Gastrocnemius medialis (tissue), 4 donors: ENCODE results near the gene RREB1. TPM values are rescaled to one million over a fixed set of nuclear protein-coding genes. Genes with fewer than 3 reads are reported as not detected.

ENCODE experiments used
- ATAC-seq, 2 donors: fragments of 150-250 bp; one replicate each; pipeline ENCODE4 v1.9.1; 2016
- DNase-seq, 2 donors: peaks; one replicate each; pipeline ENCODE4 v3.0.0-alpha.2; 2019
- H3K27ac ChIP-seq, 4 donors: fragments of 200-600 bp; sonication (generic); 1 replicate in 1 of 4; 2 replicates in 3 of 4; pipeline ENCODE4 v1.5.1; 2016 to 2018; ENCODE audit warnings: mild to moderate bottlenecking in 2 of 4, moderate library complexity in 1 of 4
- H3K27me3 ChIP-seq, 3 donors: fragments of 200-600 bp; sonication (generic) in 2 of 3; 1 replicate in 1 of 3; 2 replicates in 2 of 3; pipeline versions ENCODE4 v1.5.1 to v1.6.0; 2016 to 2019; ENCODE audit warnings: mild to moderate bottlenecking in 1 of 3, moderate library complexity in 1 of 3
- H3K36me3 ChIP-seq, 2 donors: fragments of 200-600 bp; sonication (generic) in 1 of 2; one replicate each; pipeline ENCODE4 v1.5.1; 2017 to 2018
- H3K4me1 ChIP-seq, 2 donors: fragments of 200-600 bp; sonication (generic) in 1 of 2; one replicate each; pipeline ENCODE4 v1.5.1; 2016 to 2017; ENCODE audit warnings: mild to moderate bottlenecking in 2 of 2
- H3K4me3 ChIP-seq, 4 donors: fragments of 200-600 bp; sonication (generic) in 3 of 4; 1 replicate in 1 of 4; 2 replicates in 3 of 4; pipeline ENCODE4 v1.5.1; 2016 to 2019; ENCODE audit warnings: mild to moderate bottlenecking in 2 of 4
- H3K9me3 ChIP-seq, 3 donors: fragments of 200-600 bp; sonication (generic) in 2 of 3; 1 replicate in 1 of 3; 2 replicates in 2 of 3; pipeline ENCODE4 v1.5.1; 2016 to 2019
- CTCF ChIP-seq, 5 experiments: fragments of 450-650 bp in 3 of 5; fragments of 200-600 bp in 2 of 5; sonication (generic) in 2 of 5; IDR thresholded peaks in 4 of 5; conservative IDR thresholded peaks in 1 of 5; 1 replicate in 4 of 5; 2 replicates in 1 of 5; pipeline ENCODE4 v1.5.1; 2016 to 2019; ENCODE audit warnings: antibody characterized with exemption in 5 of 5, mild to moderate bottlenecking in 3 of 5, moderate library complexity in 3 of 5
- POLR2A ChIP-seq, 2 donors: fragments of 450-650 bp; IDR thresholded peaks; one replicate each; pipeline ENCODE4 v1.6.1; 2017; ENCODE audit warnings: antibody characterized with exemption in 2 of 2, mild to moderate bottlenecking in 2 of 2, moderate library complexity in 2 of 2
- in situ Hi-C, 4 donors: fragments of 200-750 bp; cut with MboI; loops; one replicate each; pipeline versions ENCODE4 v1.15.0 to v1.8.0; 2017; ENCODE audit warnings: low sequenced_read_pairs in 4 of 4
- intact Hi-C: fragments of 100-400 bp; cut with DNase I; formaldehyde crosslinking; loops from one replicate; pipeline ENCODE4 v1.15.1; 2023; ENCODE audit warnings: low total_unique reads
- total RNA-seq, 4 donors: library from RNA; depleted of rRNA; stranded (reverse); fragments of >200 nt; gene quantifications; one replicate each; pipeline versions ENCODE4 v1.1.0 to v1.2.3, GENCODE V29; 2016

RREB1 gene
- total RNA-seq, 4 donors from 2014 or later, result 18.0 to 41.3 (median 39.2) TPM

GRCh38 chr6:7215798-7216231 lies 108.1 kb downstream of the RREB1 start:
- Histone ChIP-seq H3K4me3 (no peak overlapping the region), H3K36me3 (peaks cover 0 to 22% of the 10 kb centered on the region in 2 donors), H3K27ac (peak overlapping the region; percentile 85 to 95 (median 94)), H3K27me3 (no peaks in the 10 kb centered on the region), H3K4me1 (peaks cover 83 to 84% of the 10 kb centered on the region in 2 donors), H3K9me3 (no peaks in the 10 kb centered on the region)
- TF ChIP-seq CTCF (IDR thresholded peaks at IDR 0.05 in 4 of 5, conservative IDR thresholded peaks at IDR 0.05 in 1 of 5) (no peak), POLR2A (IDR thresholded peaks at IDR 0.05) (no peak)
- intact Hi-C loops (loop anchor here (2.0 to 10.0 kb wide), 5 partner anchors 47 to 484 kb away; no protein-coding TSS in a partner anchor), in situ Hi-C loops (loop anchor here in 1 of 4 donors (25.0 kb wide), 1 partner anchor 104 kb away; the partner anchor contains the start of gene RREB1)
- no peak for ATAC-seq
- no peak for DNase-seq

GRCh38 chr6:7216941-7217621 lies 109.3 kb downstream of the RREB1 start:
- in situ Hi-C loops, result loop anchor here in 1 of 4 donors (25.0 kb wide), 1 partner anchor 105 kb away; the partner anchor contains the start of gene RREB1
- intact Hi-C loops, result loop anchor here (2.0 to 10.0 kb wide), 5 partner anchors 48 to 485 kb away; no protein-coding TSS in a partner anchor
- peak in 2 of 5 experiments; percentile 18 to 27 for TF ChIP-seq CTCF (IDR thresholded peaks at IDR 0.05 in 4 of 5, conservative IDR thresholded peaks at IDR 0.05 in 1 of 5)
- TF ChIP-seq POLR2A (IDR thresholded peaks at IDR 0.05), result peak in 1 of 2 donors; percentile 30
- H3K4me1 ChIP-seq, result peaks cover 76 to 78% of the 10 kb centered on the region in 2 donors
- DNase-seq (peak; percentile 73 to 91), ATAC-seq (peak; percentile 76 to 77)
- peak overlapping the region; percentile 85 to 95 (median 94) for H3K27ac ChIP-seq
- no peaks in the 10 kb centered on the region for H3K27me3 ChIP-seq
- no peaks in the 10 kb centered on the region for H3K9me3 ChIP-seq
- peaks cover 0 to 10% of the 10 kb centered on the region in 2 donors for H3K36me3 ChIP-seq
- peak overlapping the region in 2 of 4 donors; percentile 4 to 26 for H3K4me3 ChIP-seq

GRCh38 chr6:7218406-7218988 lies 110.7 kb downstream of the RREB1 start:
- no peaks in the 10 kb centered on the region for H3K9me3 ChIP-seq
- H3K27ac ChIP-seq, result peak overlapping the region; percentile 85 to 95 (median 94)
- no peak overlapping the region for H3K4me3 ChIP-seq
- ATAC-seq, result no peak
- TF ChIP-seq POLR2A (IDR thresholded peaks at IDR 0.05), result no peak
- TF ChIP-seq CTCF (IDR thresholded peaks at IDR 0.05 in 4 of 5, conservative IDR thresholded peaks at IDR 0.05 in 1 of 5), result peak in 1 of 5 experiments; percentile 3
- H3K4me1 ChIP-seq, result peaks cover 71 to 73% of the 10 kb centered on the region in 2 donors
- no peaks in the 10 kb centered on the region for H3K27me3 ChIP-seq
- no peak for DNase-seq
- in situ Hi-C loops, result loop anchor here in 1 of 4 donors (25.0 kb wide), 1 partner anchor 106 kb away; the partner anchor contains the start of gene RREB1
- H3K36me3 ChIP-seq, result peaks cover 0 to 7% of the 10 kb centered on the region in 2 donors
- intact Hi-C loops, result loop anchor here (2.0 to 10.0 kb wide), 4 partner anchors 112 to 486 kb away; partner anchors contain the start of gene RREB1

GRCh38 chr6:7219310-7219709 lies 111.5 kb downstream of the RREB1 start:
- in situ Hi-C loops (loop anchor here in 1 of 4 donors (25.0 kb wide), 1 partner anchor 107 kb away; the partner anchor contains the start of gene RREB1), intact Hi-C loops (loop anchor here (2.0 to 10.0 kb wide), 4 partner anchors 113 to 487 kb away; partner anchors contain the start of gene RREB1)
- peaks cover 65% of the 10 kb centered on the region in 2 donors for H3K4me1 ChIP-seq
- DNase-seq, result peak in 1 of 2 donors; percentile 65
- H3K27me3 ChIP-seq, result no peaks in the 10 kb centered on the region
- H3K4me3 ChIP-seq, result no peak overlapping the region
- peak overlapping the region; percentile 85 to 95 (median 94) for H3K27ac ChIP-seq
- TF ChIP-seq CTCF (IDR thresholded peaks at IDR 0.05 in 4 of 5, conservative IDR thresholded peaks at IDR 0.05 in 1 of 5) (no peak), POLR2A (IDR thresholded peaks at IDR 0.05) (no peak)
- no peaks in the 10 kb centered on the region for H3K9me3 ChIP-seq
- H3K36me3 ChIP-seq, result peaks cover 0 to under 1% of the 10 kb centered on the region in 2 donors
- peak; percentile 9 to 10 for ATAC-seq
